KOPT-K1 (cell line): ENCODE results near the gene ZCCHC8.
A peak's percentile ranks its signal among the peaks of the same experiment; 100 is the strongest.
"Not testable (repeated sequence)": the region's sequence is repeated elsewhere in the genome, so short reads cannot be mapped to it uniquely, and the experiment has no call there.

ENCODE experiments used
- H3K27ac ChIP-seq: fragments of 200-600 bp; sonication (generic); 2 replicates; pipeline ENCODE4 v1.5.1; 2016; ENCODE audit warnings: antibody characterized with exemption, mild to moderate bottlenecking, low read depth, low read length; ENCODE audit not compliant: poor library complexity, severe bottlenecking
- H3K36me3 ChIP-seq: fragments of 200-600 bp; sonication (generic); 2 replicates; pipeline ENCODE4 v1.5.1; 2017; ENCODE audit warnings: antibody characterized with exemption, mild to moderate bottlenecking, low read length, moderate library complexity; ENCODE audit not compliant: insufficient read depth
- H3K9me3 ChIP-seq: fragments of 200-600 bp; sonication (generic); 2 replicates; pipeline ENCODE4 v1.5.1; 2017; ENCODE audit warnings: antibody characterized with exemption, low read length, mild to moderate bottlenecking; ENCODE audit not compliant: insufficient read depth, poor library complexity, severe bottlenecking

The ZCCHC8 gene

DNA sequence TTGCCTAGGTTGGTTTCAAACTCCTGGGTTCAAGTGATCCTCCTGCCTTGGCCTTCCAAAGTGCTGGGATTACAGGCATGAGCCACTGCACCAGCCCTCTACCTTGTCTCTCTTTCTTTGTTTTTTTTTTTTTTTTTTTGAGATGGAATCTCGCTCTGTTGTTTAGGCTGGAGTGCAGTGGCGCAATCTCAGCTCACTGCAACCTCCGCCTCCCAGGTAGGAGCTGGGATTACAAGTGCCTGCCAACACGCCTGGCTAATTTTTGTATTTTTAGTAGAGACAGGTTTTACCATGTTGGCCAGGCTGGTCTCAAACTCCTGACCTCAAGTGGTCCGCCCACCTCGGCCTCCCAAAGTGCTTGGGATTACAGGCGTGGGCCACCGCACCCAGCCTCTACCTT, 61.9 kb downstream of the ZCCHC8 start:
- H3K36me3 ChIP-seq, H3K27ac ChIP-seq, H3K9me3 ChIP-seq: not testable (repeated sequence)

DNA sequence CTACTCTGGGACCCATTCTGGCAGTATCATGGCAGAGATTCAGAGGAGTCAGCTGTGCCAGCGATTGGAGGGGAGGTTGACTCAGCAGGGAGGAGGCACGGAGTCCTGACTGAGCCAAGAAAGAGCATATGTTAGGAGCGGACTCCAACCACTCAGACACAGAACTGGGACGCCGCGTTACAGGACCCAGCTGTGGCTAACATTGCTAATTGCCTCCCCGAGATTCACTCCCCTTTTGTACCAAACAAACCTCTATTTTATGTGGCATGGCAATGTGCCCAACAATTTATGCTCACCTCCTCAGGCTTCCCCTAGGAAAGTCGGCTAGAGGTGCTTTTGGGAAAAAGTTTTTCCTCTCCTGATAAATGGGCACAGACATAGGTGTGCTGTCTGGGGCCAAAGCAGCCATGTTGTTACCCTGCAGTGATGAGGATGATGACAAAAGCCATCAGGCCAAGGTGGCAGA, 63.0 kb downstream of the ZCCHC8 start:
- Histone ChIP-seq H3K36me3 (no peaks in the 10 kb centered on the region), H3K27ac (no peak overlapping the region), H3K9me3 (no peaks in the 10 kb centered on the region)

DNA sequence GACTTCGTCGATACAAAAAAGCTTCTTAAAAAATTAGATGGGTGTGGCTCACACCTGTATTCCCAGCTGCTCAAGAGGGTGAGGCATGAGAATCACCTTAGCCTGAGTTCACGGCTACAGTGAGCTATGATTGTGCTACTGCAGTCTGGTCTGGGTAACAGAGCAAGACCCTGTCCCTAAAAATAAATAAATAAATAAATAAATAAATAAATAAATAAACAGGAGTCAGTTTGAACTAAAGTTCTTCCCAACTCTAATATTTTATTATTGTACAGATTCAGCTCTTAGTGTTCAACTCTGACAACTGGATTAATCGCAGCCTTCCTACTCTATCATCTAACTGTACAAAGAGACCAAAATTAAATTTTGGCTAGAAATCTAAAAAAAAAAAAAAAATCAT, 65.5 kb downstream of the ZCCHC8 start:
- H3K36me3 ChIP-seq = no peaks in the 10 kb centered on the region
- H3K9me3 ChIP-seq = no peaks in the 10 kb centered on the region
- H3K27ac ChIP-seq = no peak overlapping the region

DNA sequence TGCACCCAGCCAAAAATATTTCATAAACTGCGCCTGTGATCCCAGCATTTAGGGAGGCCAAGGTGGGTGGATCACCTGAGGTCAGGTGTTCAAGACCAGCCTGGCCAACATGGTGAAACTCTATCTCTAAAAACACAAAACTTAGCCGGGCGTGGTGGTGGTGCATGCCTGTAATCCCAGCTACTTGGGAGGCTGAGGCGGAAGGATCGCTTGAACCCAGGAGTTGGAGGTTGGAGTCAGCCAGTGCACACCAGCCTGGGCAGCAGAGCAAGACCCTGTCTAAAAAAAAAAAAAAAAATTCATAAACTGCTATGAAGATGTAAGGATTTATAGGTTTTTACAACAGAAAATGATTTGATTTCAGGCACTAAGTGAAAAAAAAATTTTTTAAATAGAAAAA, 71.7 kb downstream of the ZCCHC8 start:
- H3K9me3 ChIP-seq, H3K27ac ChIP-seq, H3K36me3 ChIP-seq: not testable (repeated sequence)

DNA sequence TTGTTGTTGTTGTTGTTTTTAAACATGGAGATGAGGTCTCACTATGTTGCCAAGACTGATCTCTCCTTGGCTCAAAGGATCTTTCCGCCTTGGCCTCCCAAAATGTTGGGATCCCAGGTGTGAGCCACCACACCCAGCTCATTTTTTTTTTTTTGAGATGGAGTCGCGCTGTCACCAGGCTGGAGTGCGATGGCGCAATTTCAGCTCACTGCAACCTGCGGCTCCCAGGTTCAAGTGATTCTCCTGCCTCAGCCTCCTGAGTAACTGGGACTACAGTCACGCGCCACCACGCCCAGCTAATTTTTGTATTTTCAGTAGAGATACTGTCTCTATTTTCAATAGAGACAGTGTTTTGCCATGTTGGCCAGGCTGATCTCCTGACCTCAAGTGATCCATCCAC, 73.3 kb downstream of the ZCCHC8 start:
- H3K36me3 ChIP-seq = no peaks in the 10 kb centered on the region
- H3K9me3 ChIP-seq = no peaks in the 10 kb centered on the region
- H3K27ac ChIP-seq = no peak overlapping the region

DNA sequence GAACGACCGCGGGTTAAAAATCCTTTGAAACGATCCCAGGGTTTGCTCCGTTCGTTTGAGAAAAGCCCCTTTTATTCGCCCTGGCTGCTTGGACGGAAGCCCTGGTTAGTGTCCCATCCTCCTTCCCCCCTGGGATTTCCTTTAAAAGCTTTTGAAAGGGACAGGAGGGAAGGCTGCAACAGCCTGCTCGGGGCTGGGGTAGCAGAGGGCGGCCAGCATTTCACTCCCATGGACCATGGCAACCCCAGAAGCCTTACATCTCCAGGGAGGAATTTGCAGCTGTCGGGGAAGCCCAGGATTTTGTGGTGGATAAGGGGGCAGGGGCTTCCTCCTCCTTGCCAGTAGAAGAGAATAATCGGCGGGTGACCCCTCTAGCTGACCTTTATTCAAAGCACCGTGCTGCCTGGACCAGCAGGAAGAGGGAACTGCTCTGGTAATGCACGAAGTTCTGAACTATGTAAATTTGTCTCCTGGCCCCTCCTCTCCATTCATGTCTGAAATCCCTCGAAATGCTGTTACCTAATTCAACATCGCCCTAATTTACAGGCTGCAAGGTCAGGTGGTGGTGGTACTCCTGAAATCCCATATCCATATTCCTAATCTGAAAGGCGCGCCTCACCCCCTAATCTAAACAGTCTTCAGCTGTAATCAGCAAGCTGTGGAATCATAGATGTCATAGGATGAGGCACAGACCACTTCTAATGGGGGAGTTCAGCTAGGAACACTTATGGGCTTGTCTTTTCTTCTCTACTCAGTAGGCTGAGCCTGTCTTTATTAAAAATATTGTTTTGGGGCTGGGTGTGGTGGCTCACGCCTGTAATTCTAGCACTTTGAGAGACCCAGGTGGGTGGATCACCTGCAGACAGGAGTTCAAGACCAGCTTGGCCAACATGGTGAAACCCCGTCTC, 77.2 kb downstream of the ZCCHC8 start:
- Histone ChIP-seq H3K36me3 (no peaks in the 10 kb centered on the region), H3K9me3 (no peaks in the 10 kb centered on the region), H3K27ac (no peak overlapping the region)

DNA sequence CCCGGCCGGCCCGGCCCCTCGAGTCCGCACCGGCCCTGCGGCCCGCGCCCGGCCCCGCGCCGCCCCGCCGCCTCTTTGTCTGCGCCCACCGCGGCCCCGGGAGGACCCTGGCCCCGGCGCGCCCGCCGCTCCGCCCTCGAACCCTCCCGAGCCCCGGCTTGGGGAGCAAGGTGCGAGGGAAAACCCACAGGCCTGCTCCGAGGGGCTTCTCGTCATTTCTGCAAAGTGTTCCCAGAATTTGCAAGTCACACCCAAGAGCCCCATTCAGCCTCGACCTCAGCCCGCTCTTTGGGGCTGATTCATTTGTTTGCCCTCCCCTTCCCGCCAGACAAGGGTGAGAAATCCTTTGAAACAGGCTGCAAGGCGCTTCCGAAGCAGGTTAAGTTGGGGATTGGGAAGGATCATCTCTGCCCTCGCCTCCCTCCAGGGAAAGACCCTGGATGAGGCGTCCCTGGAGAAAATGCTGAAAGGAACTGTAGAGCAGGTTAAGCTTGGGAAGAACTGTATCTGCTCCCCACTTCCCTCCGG, 77.9 kb downstream of the ZCCHC8 start:
- Histone ChIP-seq H3K36me3 (no peaks in the 10 kb centered on the region), H3K9me3 (no peaks in the 10 kb centered on the region), H3K27ac (peak overlapping the region; percentile 28)

DNA sequence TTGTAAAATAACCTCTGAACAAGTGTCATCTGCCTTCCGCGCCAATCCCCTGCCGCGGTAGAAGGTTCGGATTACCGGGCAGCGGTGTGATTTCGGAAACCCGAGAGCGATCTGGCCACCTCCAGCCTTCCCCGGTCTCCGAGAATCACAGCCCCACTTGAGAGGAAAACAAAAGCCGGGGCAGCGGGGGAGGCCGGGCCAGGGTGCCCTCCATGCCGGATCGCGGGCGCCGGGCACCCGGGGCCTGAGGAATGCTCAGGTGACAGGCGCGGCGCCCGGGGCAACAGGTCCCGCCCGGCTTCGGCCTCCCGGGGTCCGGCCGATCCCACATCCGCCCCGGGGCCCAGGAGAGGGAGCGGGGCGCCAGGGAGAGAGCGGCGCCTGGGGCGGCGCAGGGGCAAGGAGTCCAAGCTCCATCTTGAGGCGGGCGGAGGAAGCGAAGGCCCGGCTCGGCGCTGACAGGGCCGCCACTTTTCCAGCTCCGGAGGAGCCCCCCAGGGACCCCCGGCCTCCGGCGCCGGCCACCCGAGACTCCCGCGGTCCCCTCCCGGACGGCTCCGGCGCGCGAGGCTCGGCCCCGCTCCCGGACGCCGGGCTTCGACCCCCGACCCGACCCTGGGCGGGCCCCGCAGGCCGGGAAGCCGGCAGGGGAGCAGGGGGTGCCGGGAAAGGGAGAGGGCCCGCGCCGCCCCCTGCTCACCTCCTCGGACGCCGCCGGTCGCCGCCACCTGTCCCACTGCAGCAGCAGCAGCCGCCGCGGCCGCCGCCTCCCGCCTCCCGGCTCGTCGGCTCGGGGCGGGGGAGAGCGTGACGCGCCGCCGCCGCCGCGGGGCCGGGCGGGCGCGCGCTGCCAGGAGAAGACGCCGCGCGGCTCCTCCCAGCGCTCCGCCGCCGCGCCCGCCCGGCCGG, 78.7 kb downstream of the ZCCHC8 start, which contains the start of gene CLIP1:
Gene CLIP1, minus strand, starts transcription at position 849 of the 909 bp plus-strand sequence. CDS start 42,217 bp downstream, outside the sequence.
- Histone ChIP-seq H3K27ac (peak within 1 kb of the TSS; percentile 72), H3K9me3 (no peaks in the 10 kb centered on the region), H3K36me3 (no peaks in the 10 kb centered on the region)
